ENCODE results near the gene EGFLAM. TPM values are rescaled to one million over a fixed set of nuclear protein-coding genes. Genes with fewer than 3 reads are reported as not detected.

EGFLAM gene
- total and polyA plus RNA-seq, 9 of the 15 experiments (the other 6 are each of a cell fraction or from before 2014, with no cell fraction given) = 0.09 to 2.5 (median 1.0) TPM

DNA sequence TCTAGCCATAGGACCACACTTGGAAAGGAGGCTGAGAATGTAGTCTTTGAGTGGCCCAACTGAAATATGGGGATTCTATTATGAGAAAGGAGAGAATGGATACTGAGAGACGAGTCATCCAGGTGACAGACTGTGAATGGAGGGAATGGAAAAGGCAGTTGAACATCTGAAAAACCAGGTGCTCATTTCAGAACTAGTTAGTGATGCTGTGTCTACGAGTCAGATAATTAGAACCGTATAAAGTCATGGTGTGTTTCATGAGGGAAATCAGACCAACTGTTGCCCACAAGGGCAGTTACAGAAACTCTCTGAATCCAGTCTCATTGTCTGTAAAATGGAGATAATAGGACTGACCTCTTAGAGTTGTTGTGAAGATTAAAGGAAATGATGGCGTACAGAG is 86.5 kb downstream of the EGFLAM start:
- no TSS peak for BruUV-seq (replicated peaks)
- in situ Hi-C loops (cut with MboI) = no loop called here
- ATAC-seq = no peak

More for the DNA sequence above, 86.5 kb downstream of the EGFLAM start:
- no peak overlapping the region for H3K9ac ChIP-seq (ENCODE audit: insufficient read depth in 1 of 2, low read depth in 2 of 2, low read length in 2 of 2)
- no peaks in the 10 kb centered on the region for H3K9me3 ChIP-seq (replicated peaks; ENCODE audit: control insufficient read depth, insufficient read depth, low read depth, low read length)
- FAIRE-seq = no peak
- H3K9me1 ChIP-seq (ENCODE audit: control insufficient read depth, insufficient read depth, low read length) = no peaks in the 10 kb centered on the region
- H3K4me3 ChIP-seq = no peak overlapping the region
- H3K36me3 ChIP-seq (ENCODE audit: control insufficient read depth, insufficient read depth, low read length) = no peaks in the 10 kb centered on the region
- no peak overlapping the region for H2AFZ ChIP-seq (ENCODE audit: low read depth, low read length)
- 10% methylated on average over 4 of the region's 4 CpGs for WGBS (ENCODE audit: insufficient coverage, low coverage, missing lambda C conversion rate)
- H3K4me2 ChIP-seq (ENCODE audit: insufficient read depth, low read length) = no peak overlapping the region
- H3K4me1 ChIP-seq (replicated peaks in 1 of 2; ENCODE audit: control insufficient read depth in 2 of 2, insufficient read depth in 2 of 2, low read length in 2 of 2) = no peaks in the 10 kb centered on the region
- H3K27me3 ChIP-seq (ENCODE audit: control insufficient read depth in 2 of 2, insufficient read depth in 2 of 2, low read length in 2 of 2) = peaks cover 2 to 6% of the 10 kb centered on the region in 2 experiments; a peak in 3 of 5 replicates
- no peaks in the 10 kb centered on the region for H4K20me1 ChIP-seq (replicated peaks; ENCODE audit: control insufficient read depth, insufficient read depth, low read length)
- intact Hi-C loops (cut with micrococcal nuclease) = no loop called here
- no peak overlapping the region for H3K27ac ChIP-seq (ENCODE audit: extremely low read depth, low read depth, low read length)
- no peaks in the 10 kb centered on the region for H3K79me2 ChIP-seq (ENCODE audit: control insufficient read depth, insufficient read depth, low read length)
- ChIA-PET POLR2A (no interaction called here), CTCF (ENCODE audit: low intra/inter-chr PET ratio) (no interaction called here)
- DNase-seq (ENCODE audit: extremely low read depth in 1 of 4, low spot score in 3 of 4) = no peak
- TF ChIP-seq, protein P1, sequence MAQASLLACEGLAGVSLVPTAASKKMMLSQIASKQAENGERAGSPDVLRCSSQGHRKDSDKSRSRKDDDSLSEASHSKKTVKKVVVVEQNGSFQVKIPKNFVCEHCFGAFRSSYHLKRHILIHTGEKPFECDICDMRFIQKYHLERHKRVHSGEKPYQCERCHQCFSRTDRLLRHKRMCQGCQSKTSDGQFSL (CRISPR knock-in tag; IDR thresholded peaks at IDR 0.05) = no peak
- TF ChIP-seq, protein P1 (tag; IDR thresholded peaks at IDR 0.05) = no peak
- no peak for TF ChIP-seq OTX1 (CRISPR knock-in tag; IDR thresholded peaks at IDR 0.05)
- no peak for TF ChIP-seq ZNF324 (CRISPR knock-in tag; IDR thresholded peaks at IDR 0.05)
- TF ChIP-seq EZH2 (IDR thresholded peaks at IDR 0.05; ENCODE audit: borderline replicate concordance, low read depth, low read length) = no peak
- no peak for TF ChIP-seq RBM17 (IDR thresholded peaks at IDR 0.05; ENCODE audit: borderline replicate concordance, low read depth, low read length)
- TF ChIP-seq ZNF121 (CRISPR knock-in tag; conservative IDR thresholded peaks at IDR 0.05) = no peak
- no peak for TF ChIP-seq ZNF384 (IDR thresholded peaks at IDR 0.05; ENCODE audit: low read depth, low read length)
- no peak for TF ChIP-seq ZNF668 (CRISPR knock-in tag; IDR thresholded peaks at IDR 0.05)
- no peak for TF ChIP-seq ILF3 (IDR thresholded peaks at IDR 0.05; ENCODE audit: borderline replicate concordance)
- TF ChIP-seq ZNF444 (CRISPR knock-in tag; IDR thresholded peaks at IDR 0.05) = no peak
- no peak for TF ChIP-seq PRPF4 (IDR thresholded peaks at IDR 0.05; ENCODE audit: insufficient read depth, low read depth, low read length, poor library complexity, severe bottlenecking)
- TF ChIP-seq ZKSCAN1 (IDR thresholded peaks at IDR 0.05; ENCODE audit: low read depth, low read length) = no peak
- TF ChIP-seq, protein P2, sequence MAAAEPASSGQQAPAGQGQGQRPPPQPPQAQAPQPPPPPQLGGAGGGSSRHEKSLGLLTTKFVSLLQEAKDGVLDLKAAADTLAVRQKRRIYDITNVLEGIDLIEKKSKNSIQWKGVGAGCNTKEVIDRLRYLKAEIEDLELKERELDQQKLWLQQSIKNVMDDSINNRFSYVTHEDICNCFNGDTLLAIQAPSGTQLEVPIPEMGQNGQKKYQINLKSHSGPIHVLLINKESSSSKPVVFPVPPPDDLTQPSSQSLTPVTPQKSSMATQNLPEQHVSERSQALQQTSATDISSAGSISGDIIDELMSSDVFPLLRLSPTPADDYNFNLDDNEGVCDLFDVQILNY (CRISPR knock-in tag; IDR thresholded peaks at IDR 0.05) = no peak
- TF ChIP-seq, protein P3, sequence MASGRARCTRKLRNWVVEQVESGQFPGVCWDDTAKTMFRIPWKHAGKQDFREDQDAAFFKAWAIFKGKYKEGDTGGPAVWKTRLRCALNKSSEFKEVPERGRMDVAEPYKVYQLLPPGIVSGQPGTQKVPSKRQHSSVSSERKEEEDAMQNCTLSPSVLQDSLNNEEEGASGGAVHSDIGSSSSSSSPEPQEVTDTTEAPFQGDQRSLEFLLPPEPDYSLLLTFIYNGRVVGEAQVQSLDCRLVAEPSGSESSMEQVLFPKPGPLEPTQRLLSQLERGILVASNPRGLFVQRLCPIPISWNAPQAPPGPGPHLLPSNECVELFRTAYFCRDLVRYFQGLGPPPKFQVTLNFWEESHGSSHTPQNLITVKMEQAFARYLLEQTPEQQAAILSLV (tag; IDR thresholded peaks at IDR 0.05) = no peak
- no peak for TF ChIP-seq NCOA2 (IDR thresholded peaks at IDR 0.05; ENCODE audit: partially characterized antibody in 2 of 2)

Measured in K562 (cell line).